AG09309 (cell line): ENCODE measurements around the gene VPS26C.

ENCODE experiments used
- DNase-seq: peaks from one replicate; pipeline ENCODE4 v3.0.0-alpha.2; 2010; ENCODE audit warnings: low read depth
- H3K4me3 ChIP-seq: 2 replicates; pipeline ENCODE4 v1.5.1; 2011; ENCODE audit warnings: mild to moderate bottlenecking, low read depth, low read length, moderate library complexity; ENCODE audit not compliant: control insufficient read depth
- CTCF ChIP-seq: IDR thresholded peaks from 2 replicates; pipeline ENCODE4 v1.5.1; 2011; ENCODE audit warnings: mild to moderate bottlenecking, low read depth, low read length, inconsistent platforms; ENCODE audit not compliant: insufficient read depth, control insufficient read depth; ENCODE audit errors: missing control alignments

The VPS26C gene

GRCh38 chr21:37249112-37249904 is 17.8 kb downstream of the VPS26C start:
- no peak overlapping the region for H3K4me3 ChIP-seq
- no peak for TF ChIP-seq CTCF
- no peak for DNase-seq

GRCh38 chr21:37248298-37248697 is 18.8 kb downstream of the VPS26C start:
- no peak for TF ChIP-seq CTCF
- H3K4me3 ChIP-seq: no peak overlapping the region
- no peak for DNase-seq

- no peak for TF ChIP-seq CTCF
- DNase-seq: no peak
- no peak overlapping the region for H3K4me3 ChIP-seq
Measured at GRCh38 chr21:37245151-37245550, 22.0 kb downstream of the VPS26C start.

GRCh38 chr21:37244501-37245095 is 22.5 kb downstream of the VPS26C start:
- no peak overlapping the region for H3K4me3 ChIP-seq
- no peak for TF ChIP-seq CTCF
- DNase-seq: no peak

GRCh38 chr21:37243961-37244360 is 23.2 kb downstream of the VPS26C start:
- DNase-seq: no peak
- H3K4me3 ChIP-seq: no peak overlapping the region
- no peak for TF ChIP-seq CTCF

GRCh38 chr21:37241426-37241825 is 25.7 kb downstream of the VPS26C start:
- H3K4me3 ChIP-seq: no peak overlapping the region
- no peak for TF ChIP-seq CTCF
- DNase-seq: no peak

- no peak overlapping the region for H3K4me3 ChIP-seq
- DNase-seq: no peak
- TF ChIP-seq CTCF: no peak
Measured at GRCh38 chr21:37240978-37241377, 26.2 kb downstream of the VPS26C start.
